Lower leg skin (tissue), 3 donors: ENCODE data around the gene MSANTD2.

Source experiments
- POLR2A ChIP-seq, 2 donors: fragments of 450-650 bp; IDR thresholded peaks; one replicate each; pipeline ENCODE4 v1.6.1; 2016 to 2017; ENCODE audit warnings: antibody characterized with exemption in 2 of 2, mild to moderate bottlenecking in 1 of 2, moderate library complexity in 1 of 2
- TF ChIP-seq, protein P1 (sequence below), 3 donors: fragments of 450-650 bp; IDR thresholded peaks; one replicate each; pipeline ENCODE4 v1.5.1; 2016; ENCODE audit warnings: antibody characterized with exemption in 3 of 3, mild to moderate bottlenecking in 3 of 3, moderate library complexity in 2 of 3

DNA sequence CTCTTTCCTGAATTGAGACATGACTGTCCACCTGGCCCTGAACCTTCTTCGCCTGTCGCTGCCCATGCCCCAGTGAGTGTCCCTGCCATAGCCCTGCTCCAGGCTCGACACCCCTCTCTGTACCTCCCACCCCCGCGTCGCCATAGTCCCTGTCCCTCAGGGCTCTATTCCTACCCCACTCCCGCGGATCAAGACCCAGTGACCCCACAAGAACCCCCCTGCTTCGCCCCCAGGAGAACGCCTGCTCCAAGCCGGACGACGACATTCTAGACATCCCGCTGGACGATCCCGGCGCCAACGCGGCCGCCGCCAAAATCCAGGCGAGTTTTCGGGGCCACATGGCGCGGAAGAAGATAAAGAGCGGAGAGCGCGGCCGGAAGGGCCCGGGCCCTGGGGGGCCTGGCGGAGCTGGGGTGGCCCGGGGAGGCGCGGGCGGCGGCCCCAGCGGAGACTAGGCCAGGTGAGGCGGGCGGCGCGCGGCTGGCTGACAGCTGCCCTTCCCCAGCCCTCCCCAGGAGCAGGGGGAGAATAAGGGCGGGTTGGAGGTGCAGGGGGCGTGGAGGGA lies 54.9 kb downstream of the MSANTD2 start:
- TF ChIP-seq, protein P1, sequence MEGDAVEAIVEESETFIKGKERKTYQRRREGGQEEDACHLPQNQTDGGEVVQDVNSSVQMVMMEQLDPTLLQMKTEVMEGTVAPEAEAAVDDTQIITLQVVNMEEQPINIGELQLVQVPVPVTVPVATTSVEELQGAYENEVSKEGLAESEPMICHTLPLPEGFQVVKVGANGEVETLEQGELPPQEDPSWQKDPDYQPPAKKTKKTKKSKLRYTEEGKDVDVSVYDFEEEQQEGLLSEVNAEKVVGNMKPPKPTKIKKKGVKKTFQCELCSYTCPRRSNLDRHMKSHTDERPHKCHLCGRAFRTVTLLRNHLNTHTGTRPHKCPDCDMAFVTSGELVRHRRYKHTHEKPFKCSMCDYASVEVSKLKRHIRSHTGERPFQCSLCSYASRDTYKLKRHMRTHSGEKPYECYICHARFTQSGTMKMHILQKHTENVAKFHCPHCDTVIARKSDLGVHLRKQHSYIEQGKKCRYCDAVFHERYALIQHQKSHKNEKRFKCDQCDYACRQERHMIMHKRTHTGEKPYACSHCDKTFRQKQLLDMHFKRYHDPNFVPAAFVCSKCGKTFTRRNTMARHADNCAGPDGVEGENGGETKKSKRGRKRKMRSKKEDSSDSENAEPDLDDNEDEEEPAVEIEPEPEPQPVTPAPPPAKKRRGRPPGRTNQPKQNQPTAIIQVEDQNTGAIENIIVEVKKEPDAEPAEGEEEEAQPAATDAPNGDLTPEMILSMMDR (IDR thresholded peaks at IDR 0.05): no peak
- TF ChIP-seq POLR2A (IDR thresholded peaks at IDR 0.05): no peak
